Lower leg skin (tissue), 3 donors: ENCODE data around the gene LRRC15.

Experiments
- CTCF ChIP-seq, 3 donors: fragments of 450-650 bp; IDR thresholded peaks; one replicate each; pipeline ENCODE4 v1.5.1; 2016; ENCODE audit warnings: antibody characterized with exemption in 3 of 3, mild to moderate bottlenecking in 3 of 3, moderate library complexity in 2 of 3
- POLR2A ChIP-seq, 2 donors: fragments of 450-650 bp; IDR thresholded peaks; one replicate each; pipeline ENCODE4 v1.6.1; 2016 to 2017; ENCODE audit warnings: antibody characterized with exemption in 2 of 2, mild to moderate bottlenecking in 1 of 2, moderate library complexity in 1 of 2

GRCh38 chr3:194306109-194306686 lies 63.3 kb downstream of the LRRC15 start:
- TF ChIP-seq CTCF (IDR thresholded peaks at IDR 0.05) (no peak), POLR2A (IDR thresholded peaks at IDR 0.05) (no peak)
